Activated naive CD4-positive, alpha-beta T cell treated with Interleukin-2 at 50 U/mL for 16 hours (primary cell): ENCODE data around the gene SHB.

ENCODE experiments used
- DNase-seq: peaks from one replicate; pipeline ENCODE4 v3.0.0-alpha.2; 2020

The SHB gene

DNA sequence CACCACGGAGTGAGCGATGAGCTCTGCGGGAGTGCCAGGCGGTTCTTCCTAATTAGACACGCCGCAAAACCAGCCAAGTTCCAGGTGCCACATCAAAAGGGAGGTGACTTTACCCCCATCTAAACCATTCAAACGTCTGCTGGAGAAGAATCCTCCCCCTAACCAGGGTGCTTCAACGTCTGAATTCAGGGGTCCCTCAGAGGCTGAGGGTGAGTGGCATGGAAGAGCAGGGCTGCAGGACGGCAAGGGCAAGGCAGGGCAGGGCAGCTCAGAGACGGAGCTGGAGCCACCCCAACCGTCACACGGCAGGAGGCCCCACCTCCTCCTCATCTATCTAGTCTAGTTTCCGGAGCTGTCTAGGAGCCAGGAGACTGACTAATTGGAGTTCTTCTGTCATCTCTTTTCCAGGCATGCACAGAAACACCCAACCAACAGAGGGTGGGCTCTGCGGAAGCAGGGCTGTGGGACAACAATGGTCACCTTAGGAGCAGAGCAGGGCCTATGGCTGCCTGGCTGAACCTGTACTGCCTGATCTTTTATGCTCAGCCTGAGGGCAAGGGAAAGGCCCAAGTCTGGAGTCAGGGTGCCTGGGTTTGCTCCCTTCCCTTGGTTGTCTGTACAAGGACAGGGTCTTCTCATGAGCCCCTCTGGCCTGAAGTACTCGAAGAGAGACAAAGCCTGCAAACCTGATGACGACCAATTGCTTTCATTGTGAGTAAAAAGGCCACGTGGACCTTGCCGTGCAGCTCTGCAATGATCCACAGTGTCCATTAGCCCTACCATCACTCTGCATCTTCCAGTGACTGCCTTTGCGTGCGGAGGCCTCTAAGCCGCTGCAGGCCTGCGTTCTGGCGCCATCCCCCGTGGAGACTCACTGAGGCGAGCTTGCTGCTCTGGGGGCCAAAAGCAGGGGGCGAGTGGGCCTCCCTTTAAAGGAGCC is 84.1 kb downstream of the SHB start:
- no peak for DNase-seq

DNA sequence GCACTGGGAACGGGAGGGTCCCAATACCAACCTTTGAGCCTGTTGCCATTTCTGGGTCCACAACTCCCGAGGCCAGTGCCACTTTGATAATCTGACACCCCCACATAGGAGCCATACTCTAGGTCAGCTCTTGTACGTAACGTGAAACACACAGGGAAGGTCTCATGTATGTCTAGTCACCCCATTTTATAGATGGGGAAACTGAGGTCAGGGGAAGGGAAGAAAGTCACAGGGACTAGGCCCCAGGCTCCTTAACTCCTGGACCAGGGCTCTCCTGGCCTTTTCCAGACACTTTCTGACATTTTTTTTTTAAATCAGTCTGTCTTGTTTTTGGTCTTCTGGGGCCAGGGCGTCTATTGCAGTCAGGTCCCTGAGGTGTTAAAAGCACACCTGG is 84.8 kb downstream of the SHB start:
- DNase-seq, result no peak

DNA sequence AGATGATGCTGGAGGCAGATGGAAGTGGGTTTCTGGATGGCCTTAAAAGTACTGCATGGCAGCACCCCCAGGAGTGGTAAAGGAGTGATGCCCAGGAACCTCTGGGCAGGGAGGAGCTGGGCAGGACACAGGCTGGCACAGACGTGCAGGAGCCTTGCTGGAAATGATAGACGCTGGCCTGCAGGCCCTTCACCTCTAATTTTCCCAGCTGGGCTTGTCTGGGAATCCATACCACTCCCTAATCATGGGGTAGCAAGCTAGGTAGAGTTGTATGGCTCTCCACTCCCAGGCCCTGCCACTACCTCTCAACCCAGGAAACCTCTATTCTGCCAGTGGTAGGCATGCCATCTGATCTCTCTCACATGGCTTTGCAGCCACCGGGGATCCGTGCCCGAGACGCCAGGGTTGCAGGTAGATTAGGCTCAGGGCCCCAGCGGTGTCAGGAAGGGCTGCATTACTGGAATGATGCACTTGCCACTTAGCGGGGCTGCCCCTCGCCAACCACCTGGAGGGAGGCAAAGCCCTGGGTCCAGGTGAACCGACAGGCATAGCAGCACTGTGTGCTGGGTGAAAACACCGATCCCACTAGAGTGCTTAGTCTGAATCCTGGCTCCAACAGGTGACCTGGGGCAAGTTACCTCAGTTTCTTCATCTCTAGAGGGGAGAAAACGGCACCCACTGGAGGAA is 85.5 kb downstream of the SHB start:
- DNase-seq, result no peak

DNA sequence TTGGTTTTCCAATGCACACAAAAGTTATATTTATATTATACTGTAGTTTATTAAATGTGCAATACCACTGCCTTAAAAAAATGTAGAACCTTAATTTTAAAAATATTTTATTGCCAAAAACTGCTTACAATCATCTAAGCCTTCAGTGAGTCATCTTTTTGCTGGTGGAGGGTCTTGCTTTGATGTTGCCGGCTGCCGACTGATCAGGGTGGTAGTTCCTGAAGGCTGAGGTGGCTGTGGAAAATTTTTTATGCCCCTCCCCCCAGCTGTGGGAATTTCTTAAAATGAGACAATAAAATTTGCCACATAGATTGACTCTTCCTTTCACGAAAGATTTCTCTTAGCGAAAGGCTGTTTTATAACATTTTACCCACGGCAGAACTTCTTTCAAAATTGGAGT is 89.2 kb downstream of the SHB start:
- DNase-seq, result no peak

DNA sequence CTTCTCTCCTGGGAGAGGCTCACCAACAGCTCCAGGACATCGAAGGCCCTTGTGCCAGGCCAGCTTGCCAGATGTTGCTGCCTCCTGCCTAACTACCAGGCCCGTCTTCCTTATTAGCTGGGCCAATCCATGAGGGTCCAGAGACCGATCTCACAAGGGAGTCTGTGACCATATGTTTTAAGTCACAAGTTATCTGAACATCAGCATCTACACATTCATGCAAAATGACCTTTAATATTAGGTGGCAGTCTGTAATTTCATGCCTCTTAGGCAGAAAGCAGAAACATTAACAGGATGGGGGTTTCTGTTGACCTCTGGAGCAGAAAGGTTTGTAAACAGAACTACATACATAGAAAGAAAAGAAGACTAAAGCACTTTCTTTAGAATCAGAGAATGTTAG is 90.0 kb downstream of the SHB start:
- no peak for DNase-seq

DNA sequence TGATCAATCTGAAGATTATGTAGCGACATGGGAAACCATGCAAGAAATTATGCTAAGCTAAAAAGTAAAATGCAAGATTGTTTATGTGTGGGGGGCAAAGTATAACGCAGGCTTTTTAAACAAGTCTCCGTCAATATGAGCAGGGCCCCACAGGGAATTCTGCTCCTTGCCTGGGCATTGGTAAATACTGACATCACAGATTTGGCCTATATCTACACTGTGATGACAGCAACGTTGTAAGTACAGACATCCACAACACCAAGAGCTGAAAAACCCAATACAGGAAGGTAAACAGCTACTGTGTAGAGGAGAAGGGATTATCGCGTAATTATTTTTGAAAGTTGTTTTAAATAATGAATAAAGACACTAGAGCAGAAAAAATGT is 90.6 kb downstream of the SHB start:
- DNase-seq, result no peak

DNA sequence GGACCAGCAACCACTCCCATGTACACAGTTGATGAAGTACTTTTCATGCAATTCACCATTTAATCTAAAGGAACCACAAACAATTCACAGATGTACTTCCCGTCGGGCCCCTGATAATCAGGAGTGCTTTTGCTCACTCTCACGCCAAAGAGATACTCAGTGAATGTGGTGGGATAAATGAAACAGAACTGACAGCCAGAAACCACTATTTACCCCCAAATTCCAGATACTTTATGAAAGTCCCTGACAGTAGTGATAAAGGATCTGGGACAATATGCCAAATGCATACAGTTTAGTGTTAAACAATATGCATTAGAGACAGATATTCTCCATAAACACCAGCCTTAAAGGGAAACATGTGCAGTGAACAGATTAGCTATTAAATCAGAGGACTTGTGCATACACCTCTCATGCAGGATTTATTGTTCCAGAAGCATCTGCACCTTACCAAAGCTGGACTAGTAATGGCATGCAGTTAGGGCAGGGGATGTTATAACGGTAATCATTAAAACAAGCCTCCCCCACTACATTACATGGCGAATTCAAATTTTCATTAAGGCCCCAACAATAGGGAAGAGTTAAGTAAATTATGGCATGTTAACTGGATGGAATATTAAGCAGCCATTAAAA is 91.1 kb downstream of the SHB start:
- no peak for DNase-seq

DNA sequence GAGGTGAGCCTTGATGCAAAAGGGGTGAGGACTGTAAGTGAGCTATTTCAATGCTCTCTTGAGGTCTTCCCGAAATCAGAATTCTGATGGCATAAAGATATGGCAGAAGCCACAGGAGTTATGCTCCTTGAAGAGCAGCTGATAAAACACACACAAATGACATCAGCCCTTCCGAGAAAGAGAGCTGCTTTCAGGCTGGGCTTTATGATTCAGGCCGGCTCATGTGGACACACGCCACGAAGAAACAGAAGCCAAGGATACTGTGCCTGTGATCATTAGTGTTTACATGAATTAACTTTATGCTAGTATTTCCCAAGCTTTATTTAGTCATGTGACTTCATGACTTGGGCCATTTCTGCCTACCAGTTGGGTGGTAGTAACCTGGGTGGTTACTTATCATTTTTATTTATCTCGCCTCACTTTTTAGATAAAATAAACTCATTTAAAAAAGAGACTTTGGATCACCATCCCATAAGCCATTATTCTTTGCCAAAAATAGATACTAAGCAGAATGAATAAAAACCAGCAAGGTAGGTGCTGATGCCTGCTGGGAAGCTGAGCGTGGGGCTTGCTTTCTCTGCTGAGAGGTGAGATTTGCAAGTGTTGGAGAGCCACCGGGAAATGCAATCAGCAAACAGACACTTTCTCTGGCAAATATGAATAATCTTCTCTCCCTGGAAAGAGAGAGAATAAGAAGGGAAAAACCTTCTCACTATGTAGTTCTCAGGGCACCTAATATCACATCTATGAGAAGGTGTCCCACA is 92.1 kb downstream of the SHB start:
- DNase-seq, result no peak

DNA sequence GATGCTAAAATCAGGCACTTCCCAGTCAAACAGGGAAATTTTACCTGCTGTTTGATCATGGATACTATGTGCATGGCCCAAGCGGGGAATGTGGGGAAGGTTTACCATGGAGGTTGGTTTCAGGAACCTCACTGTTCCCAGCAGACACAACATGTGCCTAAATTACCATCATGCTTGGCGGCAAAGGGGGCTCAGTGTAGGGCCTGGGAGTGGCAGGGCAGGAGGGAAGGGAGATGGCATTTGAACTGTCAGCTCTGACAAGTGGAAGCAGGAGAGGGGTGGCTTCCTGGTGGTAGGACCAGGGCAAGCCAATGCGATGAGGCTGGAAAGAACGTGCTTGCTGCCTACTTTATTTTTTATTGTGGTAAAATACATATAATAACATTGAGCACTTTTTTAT is 93.4 kb downstream of the SHB start:
- DNase-seq, result no peak

DNA sequence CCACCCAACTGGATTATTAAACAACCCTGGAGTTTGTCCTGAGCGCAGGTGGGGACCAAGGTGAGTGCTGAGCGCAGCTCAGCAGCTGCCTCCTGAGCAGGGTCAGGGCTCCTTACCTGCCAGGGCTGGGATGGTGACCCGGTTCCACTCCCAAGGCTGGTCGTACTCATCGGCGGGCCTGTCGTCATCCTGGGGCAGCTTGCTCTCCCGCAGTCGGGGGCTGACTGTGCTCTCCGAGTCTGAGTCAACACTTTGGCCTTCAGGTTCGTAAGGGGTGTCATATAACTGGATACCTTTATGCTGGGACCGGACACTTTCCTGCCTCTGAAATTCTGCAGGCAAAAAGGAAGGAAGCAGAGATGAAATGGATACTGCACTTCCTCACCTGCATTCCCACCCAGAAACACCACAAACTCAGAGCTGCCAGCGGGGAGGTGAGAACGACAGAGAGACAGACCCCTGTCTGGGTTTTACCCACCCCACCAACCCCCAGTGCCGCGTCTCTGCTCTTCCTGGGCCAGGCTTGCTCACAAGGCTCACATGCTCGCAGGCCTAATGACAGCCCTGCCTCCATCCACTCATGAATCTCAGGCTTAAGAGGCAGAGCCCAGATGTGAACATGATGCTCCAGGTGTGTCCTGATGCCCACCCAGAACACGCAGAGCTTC is 94.4 kb downstream of the SHB start:
- DNase-seq, result no peak

DNA sequence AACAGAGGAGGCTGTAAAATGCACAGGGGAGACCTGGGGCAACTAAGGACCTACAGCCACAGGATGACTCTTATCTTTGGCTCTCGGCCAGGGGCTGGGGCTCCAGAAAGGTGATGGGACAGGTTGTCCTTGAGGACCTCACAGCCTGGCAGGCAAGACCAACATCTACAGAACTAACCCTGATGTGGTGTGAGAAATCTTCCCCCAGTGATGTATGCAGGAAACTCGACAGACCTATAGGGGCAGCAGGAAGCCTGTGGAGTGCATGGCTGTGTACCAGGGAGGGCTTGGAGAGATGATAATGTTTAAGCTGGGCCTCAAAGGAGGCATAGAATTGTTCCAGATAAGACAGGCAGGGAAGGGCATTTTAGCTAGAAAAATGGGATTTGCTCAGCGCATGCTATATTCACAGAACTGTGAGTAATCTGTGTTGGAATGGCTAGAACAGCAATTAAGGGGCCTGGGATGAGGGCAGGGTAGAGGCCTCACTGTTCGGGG is 96.6 kb downstream of the SHB start:
- no peak for DNase-seq

DNA sequence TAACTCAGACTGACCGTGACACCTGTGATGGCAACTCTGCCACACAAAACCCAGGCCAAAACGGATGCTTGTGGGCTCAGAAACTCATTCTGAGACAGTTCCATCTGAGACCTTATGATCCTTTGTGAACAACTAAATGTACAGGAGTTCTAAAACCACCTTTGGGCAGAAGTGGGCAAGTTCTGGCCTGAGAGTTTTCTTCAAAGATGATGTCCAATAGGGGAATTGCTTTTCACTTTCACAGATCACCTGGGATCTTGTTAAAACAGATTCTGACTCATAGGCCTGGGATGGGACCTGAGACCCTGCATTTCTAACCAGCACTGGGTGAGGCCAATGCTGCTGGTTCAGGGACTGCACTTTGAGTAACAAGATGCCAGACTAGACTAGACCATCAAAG is 97.3 kb downstream of the SHB start:
- no peak for DNase-seq

DNA sequence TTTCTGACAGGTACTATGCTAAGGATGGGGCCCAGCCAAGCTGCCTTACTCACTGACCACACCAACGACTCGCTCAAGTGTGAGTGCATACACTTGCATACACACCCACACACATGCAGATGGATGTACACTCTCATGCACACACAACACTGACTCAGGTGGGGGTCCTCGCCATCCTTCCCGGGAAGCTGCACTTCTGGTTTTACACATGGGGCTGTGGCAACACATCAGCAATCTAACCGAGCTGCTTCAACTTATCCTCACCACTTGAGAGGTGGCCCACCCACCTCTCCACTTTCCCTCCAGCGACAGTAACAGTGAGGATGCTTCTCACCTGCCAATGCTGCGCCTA is 97.9 kb downstream of the SHB start:
- DNase-seq, result no peak

DNA sequence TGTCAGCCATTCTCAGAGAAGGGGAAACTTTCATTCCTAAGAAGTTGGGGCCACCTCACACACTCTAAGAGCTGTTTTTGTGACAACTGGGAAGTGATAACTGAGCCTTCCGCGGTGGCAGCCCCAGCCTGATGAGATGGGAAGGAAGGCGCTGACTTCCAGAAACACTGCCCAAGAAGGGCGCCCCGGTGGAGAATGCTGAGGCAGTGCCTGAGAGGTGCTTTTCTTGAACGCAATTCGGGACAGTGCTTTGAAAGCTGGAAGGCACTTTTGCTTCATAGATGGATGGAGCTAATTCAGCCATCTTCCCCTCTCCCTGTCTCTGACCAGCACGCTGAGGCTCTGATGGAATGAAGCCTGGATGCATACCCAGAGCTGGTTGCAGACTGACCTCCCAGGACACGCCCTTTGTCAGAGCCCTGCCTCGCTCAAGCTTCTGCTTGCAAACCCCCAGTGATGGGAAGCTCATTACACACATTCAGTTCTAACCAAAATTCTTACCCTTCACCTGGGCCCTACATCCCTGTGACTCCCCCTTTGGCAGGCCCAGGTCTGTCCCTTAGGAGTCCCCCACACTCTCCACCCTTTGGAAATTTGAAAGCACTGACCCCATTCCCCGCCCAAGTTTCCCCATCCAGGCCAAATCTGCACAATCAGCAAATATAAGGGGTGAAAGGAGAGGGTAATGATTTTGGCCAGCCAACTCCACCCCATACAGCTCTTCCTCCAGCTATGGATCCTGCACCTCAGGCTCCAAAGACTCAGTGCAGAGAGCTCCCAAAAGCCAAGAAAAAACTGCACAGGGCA is 98.5 kb downstream of the SHB start:
- no peak for DNase-seq

DNA sequence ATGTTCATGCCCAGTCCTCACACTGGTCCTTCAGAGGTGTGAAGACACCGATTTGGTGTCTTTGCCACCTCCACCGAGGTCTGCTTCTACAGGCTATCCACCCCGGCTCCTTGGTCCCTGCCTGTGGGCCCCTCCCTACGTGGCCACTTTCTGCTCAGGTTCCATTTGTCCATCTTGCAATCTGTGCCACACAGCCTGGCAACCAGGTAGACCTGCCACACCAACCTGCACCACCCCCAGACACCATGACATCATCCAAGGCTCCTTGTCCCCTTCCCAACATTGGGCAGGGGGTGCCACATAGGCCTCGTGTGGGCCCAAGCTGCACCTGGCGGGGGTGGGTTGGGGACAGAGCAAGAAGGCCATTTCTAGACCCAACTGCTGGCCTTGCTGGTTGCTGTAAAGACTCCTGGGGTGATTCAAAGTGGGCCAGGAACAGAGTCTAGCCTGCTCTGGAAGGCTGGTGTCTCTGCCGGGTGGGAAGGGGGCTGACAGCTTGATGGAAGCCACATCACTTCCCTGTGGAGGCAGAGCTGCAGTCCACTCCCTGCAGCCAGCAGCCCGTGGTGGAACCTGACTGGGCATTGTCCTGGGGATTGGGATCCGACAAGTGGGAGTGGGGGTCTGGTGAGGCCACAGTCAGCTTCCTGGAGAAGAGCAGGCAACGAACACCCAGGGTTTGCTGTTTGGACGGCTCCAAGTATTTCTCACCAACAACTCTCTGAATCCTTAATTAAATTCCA is 99.3 kb downstream of the SHB start:
- DNase-seq, result no peak

DNA sequence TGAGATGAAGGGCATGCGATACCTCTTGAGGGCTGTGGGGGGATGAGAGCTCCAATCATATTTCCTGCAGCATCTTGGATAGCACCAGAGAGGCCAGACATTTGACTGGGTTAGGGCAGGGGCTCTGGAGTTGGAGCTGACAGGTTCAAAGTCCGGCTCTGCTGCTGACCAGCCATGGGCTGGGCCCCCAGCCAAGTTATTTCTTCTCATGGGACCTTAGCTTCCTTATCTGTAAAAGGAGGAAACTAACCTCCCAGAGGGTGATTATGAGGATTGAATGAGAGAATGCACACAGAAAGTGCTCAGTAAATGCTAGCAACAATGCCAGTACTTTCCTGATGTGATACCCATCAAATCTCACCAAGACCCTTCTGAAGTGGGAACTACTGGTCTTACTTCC is 99.9 kb downstream of the SHB start:
- DNase-seq, result no peak

DNA sequence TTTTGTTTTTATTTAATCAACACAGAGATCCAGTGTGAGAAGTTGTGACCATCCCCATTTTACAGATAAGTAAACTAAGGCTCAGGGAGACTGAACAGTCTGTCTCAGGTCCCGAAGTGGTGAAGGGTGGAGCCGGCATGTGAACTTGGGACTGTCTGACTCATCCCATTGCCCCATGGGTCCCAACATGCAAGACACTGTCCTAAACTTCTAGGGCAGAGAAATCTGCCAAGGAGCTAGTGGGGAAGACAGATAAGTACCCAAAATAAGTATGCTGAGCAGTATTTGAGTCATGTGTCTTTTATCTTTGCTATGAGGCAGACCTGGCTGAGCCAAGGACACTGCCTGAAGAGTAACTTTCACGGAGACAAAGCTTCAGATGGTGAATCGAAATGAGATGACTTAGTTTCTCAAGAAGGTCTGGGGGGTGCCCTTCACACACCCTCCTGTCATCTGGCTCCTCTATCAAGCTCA is 100.8 kb downstream of the SHB start:
- no peak for DNase-seq

DNA sequence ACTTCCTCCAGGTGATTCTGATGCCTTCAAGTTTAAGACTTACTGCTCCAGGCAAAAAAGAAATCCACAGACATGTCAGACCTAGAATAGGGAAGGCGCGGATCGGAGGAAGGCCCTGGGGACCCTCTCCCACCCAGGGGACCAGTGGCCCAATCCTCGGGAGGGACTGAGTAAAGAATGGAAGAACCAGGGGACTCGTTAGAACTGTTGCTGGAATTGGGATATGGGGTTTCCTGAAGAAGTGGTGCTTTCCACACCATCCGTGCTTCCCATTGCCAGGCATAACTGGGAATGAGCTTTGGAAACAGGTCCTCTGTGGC is 101.3 kb downstream of the SHB start:
- no peak for DNase-seq

DNA sequence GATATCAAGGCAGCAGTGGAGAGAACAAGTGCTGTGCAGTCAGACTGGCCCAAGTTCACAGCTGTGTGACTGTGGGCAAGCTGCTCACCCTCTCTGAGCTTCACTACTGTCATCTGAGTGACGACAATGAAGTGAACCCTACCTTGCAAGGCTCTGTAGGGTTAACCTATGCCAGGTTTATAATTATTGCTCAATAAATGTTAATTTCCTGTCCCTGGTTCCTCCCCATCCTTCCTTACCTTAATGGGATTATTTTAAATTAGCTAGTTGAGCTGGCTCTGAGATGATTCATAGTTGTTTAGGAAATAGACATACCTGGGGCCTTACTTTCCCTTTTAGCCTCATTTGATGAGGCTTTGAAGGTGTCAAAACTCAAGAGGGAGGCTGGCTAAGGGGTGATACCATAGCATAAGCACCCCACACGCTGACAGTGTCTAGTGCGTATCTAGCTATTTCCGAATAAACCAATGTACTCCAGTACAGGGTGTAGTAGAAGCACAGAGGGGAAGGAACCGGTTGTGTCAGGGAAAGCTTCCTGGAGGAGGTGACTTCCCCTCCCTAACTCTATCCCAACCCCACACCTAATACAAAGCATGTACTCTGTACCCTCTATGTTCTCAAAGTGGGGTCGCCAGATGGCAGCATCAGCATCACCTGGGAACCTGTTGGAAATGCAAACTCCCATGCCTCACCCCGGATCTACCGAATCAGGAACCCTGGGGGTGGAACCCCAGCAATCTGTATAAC is 101.8 kb downstream of the SHB start:
- no peak for DNase-seq

DNA sequence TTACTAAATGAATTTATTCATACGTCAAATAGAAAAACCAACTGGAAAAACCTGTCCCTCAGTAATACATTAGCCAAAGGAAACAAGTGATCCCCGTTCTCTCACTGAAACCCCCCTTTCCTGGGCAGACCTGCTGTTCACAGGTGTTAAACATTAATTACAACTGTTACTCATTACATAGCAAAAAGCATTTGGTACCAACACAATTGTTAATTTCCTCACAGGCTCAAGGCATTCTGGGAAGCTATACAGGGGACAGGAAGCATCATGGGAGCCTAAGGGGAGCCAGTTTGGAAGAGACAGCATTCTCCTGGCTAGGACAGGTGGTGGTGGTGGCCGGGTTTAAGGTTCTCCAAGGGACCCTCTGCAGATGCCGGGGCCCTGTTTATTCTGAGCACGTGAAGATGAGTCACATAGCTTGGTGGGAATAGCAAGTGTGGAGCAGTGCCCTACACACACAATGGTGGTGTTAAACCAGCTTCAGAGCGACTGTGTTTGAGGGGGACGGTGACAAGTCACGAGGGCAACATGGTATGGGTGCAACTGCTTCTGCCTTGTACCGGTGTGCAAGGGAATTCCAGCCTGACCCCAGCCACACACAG is 102.5 kb downstream of the SHB start:
- no peak for DNase-seq
